ENCODE measurements around the gene NOC4L. TPM values are rescaled to one million over a fixed set of nuclear protein-coding genes. Genes with fewer than 3 reads are reported as not detected.

The NOC4L gene
- total RNA-seq, 1 experiment from 2014 or later: 41.4 TPM

GRCh38 chr12:132186857-132187620, 42.8 kb downstream of the NOC4L start:
- ChIA-PET CTCF (interaction anchor here (0.7 to 2.2 kb wide), 6 partner anchors 18 to 228 kb away, joined by 4 to 6 read pairs (median 4); no protein-coding TSS in a partner anchor), POLR2A (no interaction called here)
- TF ChIP-seq ELF4 (CRISPR knock-in tag; IDR thresholded peaks at IDR 0.05; ENCODE audit: low read depth) (no peak), GRHL2 (CRISPR knock-in tag; IDR thresholded peaks at IDR 0.05; ENCODE audit: insufficient replicate concordance, severe bottlenecking) (no peak), ZBTB21 (CRISPR knock-in tag; IDR thresholded peaks at IDR 0.05; ENCODE audit: borderline replicate concordance) (no peak)
- Mint-ChIP-seq H3K4me1 (peaks cover 7% of the 10 kb centered on the region), H3K36me3 (no peaks in the 10 kb centered on the region), H3K27ac (no peak overlapping the region), H3K27me3 (ENCODE audit: low read depth) (peaks cover 74% of the 10 kb centered on the region), H3K4me3 (no peak overlapping the region), H3K9me3 (peaks cover 6% of the 10 kb centered on the region)
- DNase-seq (ENCODE audit: low spot score) (no peak), ATAC-seq (no peak)

GRCh38 chr12:132187646-132188450, 43.6 kb downstream of the NOC4L start:
- ChIA-PET POLR2A (no interaction called here), CTCF (interaction anchor here (0.7 to 2.2 kb wide), 6 partner anchors 9 to 373 kb away, joined by 4 to 8 read pairs (median 4); no protein-coding TSS in a partner anchor)
- Mint-ChIP-seq H3K9me3 (no peaks in the 10 kb centered on the region), H3K36me3 (no peaks in the 10 kb centered on the region), H3K27ac (no peak overlapping the region), H3K4me3 (no peak overlapping the region), H3K4me1 (peaks cover 7% of the 10 kb centered on the region), H3K27me3 (ENCODE audit: low read depth) (peaks cover 73% of the 10 kb centered on the region)
- DNase-seq (ENCODE audit: low spot score) (no peak), ATAC-seq (no peak)
- no peak for TF ChIP-seq ZNF532 (CRISPR knock-in tag; IDR thresholded peaks at IDR 0.05; ENCODE audit: borderline replicate concordance)
- TF ChIP-seq, protein P1, sequence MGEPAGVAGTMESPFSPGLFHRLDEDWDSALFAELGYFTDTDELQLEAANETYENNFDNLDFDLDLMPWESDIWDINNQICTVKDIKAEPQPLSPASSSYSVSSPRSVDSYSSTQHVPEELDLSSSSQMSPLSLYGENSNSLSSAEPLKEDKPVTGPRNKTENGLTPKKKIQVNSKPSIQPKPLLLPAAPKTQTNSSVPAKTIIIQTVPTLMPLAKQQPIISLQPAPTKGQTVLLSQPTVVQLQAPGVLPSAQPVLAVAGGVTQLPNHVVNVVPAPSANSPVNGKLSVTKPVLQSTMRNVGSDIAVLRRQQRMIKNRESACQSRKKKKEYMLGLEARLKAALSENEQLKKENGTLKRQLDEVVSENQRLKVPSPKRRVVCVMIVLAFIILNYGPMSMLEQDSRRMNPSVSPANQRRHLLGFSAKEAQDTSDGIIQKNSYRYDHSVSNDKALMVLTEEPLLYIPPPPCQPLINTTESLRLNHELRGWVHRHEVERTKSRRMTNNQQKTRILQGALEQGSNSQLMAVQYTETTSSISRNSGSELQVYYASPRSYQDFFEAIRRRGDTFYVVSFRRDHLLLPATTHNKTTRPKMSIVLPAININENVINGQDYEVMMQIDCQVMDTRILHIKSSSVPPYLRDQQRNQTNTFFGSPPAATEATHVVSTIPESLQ (CRISPR knock-in tag; IDR thresholded peaks at IDR 0.05): no peak
- TF ChIP-seq HMGXB4 (CRISPR knock-in tag; IDR thresholded peaks at IDR 0.05): no peak
- TF ChIP-seq ZNF121 (CRISPR knock-in tag; IDR thresholded peaks at IDR 0.05): no peak
- TF ChIP-seq, protein P2, sequence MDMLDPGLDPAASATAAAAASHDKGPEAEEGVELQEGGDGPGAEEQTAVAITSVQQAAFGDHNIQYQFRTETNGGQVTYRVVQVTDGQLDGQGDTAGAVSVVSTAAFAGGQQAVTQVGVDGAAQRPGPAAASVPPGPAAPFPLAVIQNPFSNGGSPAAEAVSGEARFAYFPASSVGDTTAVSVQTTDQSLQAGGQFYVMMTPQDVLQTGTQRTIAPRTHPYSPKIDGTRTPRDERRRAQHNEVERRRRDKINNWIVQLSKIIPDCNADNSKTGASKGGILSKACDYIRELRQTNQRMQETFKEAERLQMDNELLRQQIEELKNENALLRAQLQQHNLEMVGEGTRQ (CRISPR knock-in tag; IDR thresholded peaks at IDR 0.05): no peak
- TF ChIP-seq, protein P3, sequence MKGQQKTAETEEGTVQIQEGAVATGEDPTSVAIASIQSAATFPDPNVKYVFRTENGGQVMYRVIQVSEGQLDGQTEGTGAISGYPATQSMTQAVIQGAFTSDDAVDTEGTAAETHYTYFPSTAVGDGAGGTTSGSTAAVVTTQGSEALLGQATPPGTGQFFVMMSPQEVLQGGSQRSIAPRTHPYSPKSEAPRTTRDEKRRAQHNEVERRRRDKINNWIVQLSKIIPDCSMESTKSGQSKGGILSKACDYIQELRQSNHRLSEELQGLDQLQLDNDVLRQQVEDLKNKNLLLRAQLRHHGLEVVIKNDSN (CRISPR knock-in tag; IDR thresholded peaks at IDR 0.05): no peak
- TF ChIP-seq TEAD1 (CRISPR knock-in tag; IDR thresholded peaks at IDR 0.05): no peak
- no peak for TF ChIP-seq NR2C2 (CRISPR knock-in tag; IDR thresholded peaks at IDR 0.05)
- no peak for TF ChIP-seq KAT7 (CRISPR knock-in tag; IDR thresholded peaks at IDR 0.05; ENCODE audit: borderline replicate concordance)
- no peak for TF ChIP-seq ZMAT4 (CRISPR knock-in tag; IDR thresholded peaks at IDR 0.05)
- TF ChIP-seq ATF1 (CRISPR knock-in tag; IDR thresholded peaks at IDR 0.05): no peak
- no peak for TF ChIP-seq MXD4 (CRISPR knock-in tag; IDR thresholded peaks at IDR 0.05; ENCODE audit: borderline replicate concordance)
- no peak for TF ChIP-seq ZBTB21 (CRISPR knock-in tag; IDR thresholded peaks at IDR 0.05; ENCODE audit: borderline replicate concordance)
- no peak for TF ChIP-seq NFE2L1 (CRISPR knock-in tag; IDR thresholded peaks at IDR 0.05)
